Endothelial cell of umbilical vein (primary cell): Measurements from ENCODE around the gene CELSR1. TPM values are rescaled to one million over a fixed set of nuclear protein-coding genes. Genes with fewer than 3 reads are reported as not detected.

Source experiments
- BruUV-seq: library from RNA; stranded (reverse); fragments of 400-500 nt; replicated peaks from 2 replicates; lab custom pipeline; 2021; lab: Mats Ljungman, UMichigan
- CTCF ChIA-PET: fragments of 300-600, 350-600 bp; sonication (Branson Sonifier 250); formaldehyde crosslinking; loops from one replicate; lab custom pipeline; 2021; ENCODE audit warnings: antibody characterized with exemption, inconsistent platforms; lab: Charles Lee
- POLR2A ChIA-PET: fragments of 300-600, 350-600 bp; sonication (Branson Sonifier 250); formaldehyde crosslinking; loops from one replicate; lab custom pipeline; 2021; ENCODE audit warnings: antibody characterized with exemption, inconsistent platforms; lab: Charles Lee
- DNase-seq: peaks from one replicate; pipeline ENCODE4 v3.0.0-alpha.2; 2011; ENCODE audit warnings: low read depth, low spot score
- FAIRE-seq: peaks from 2 replicates; lab custom pipeline; 2011; peaks lifted over from hg19 to GRCh38; lab: Jason Lieb, UNC
- H2AFZ ChIP-seq: 2 replicates; pipeline ENCODE4 v1.6.0; 2012; ENCODE audit warnings: low read depth, low read length, control low read depth, inconsistent platforms
- H3K27ac ChIP-seq: 2 replicates; pipeline ENCODE4 v1.5.1; 2011; ENCODE audit warnings: low read depth, mild to moderate bottlenecking, control low read depth, low read length, moderate library complexity; ENCODE audit not compliant: insufficient read depth
- H3K27me3 ChIP-seq, 2 experiments: 2 replicates each; pipeline versions ENCODE4 v1.6.0 to v1.6.1; 2011; ENCODE audit warnings: low read length in 2 of 2, mixed read lengths in 1 of 2; ENCODE audit not compliant: control insufficient read depth in 2 of 2, insufficient read depth in 2 of 2
- H3K36me3 ChIP-seq, 2 experiments: 2 replicates in 1 of 2; 3 replicates in 1 of 2; pipeline ENCODE4 v1.5.1; 2011; ENCODE audit warnings: low read length in 2 of 2, mild to moderate bottlenecking in 1 of 2, moderate library complexity in 1 of 2; ENCODE audit not compliant: control insufficient read depth in 2 of 2, insufficient read depth in 2 of 2; ENCODE audit errors: extremely low read depth in 1 of 2
- H3K4me1 ChIP-seq: 3 replicates; pipeline ENCODE4 v1.5.1; 2011; ENCODE audit warnings: mild to moderate bottlenecking, low read length; ENCODE audit not compliant: control insufficient read depth, insufficient read depth; ENCODE audit errors: extremely low read depth
- H3K4me2 ChIP-seq: 2 replicates; pipeline ENCODE4 v1.6.1; 2011; ENCODE audit warnings: low read length, control low read depth, mixed read lengths; ENCODE audit not compliant: insufficient read depth
- H3K4me3 ChIP-seq, 3 experiments: fragments of 200-600 bp in 1 of 3; sonication (generic), shearing (Covaris generic) in 1 of 3; replicated peaks in 1 of 3; 2 replicates each; pipeline ENCODE4 v1.5.1; 2011 to 2016; ENCODE audit warnings: control low read depth in 3 of 3, low read length in 3 of 3, mild to moderate bottlenecking in 2 of 3, inconsistent platforms in 1 of 3, low read depth in 1 of 3, moderate library complexity in 1 of 3; ENCODE audit not compliant: insufficient read depth in 1 of 3
- H3K79me2 ChIP-seq: 2 replicates; pipeline ENCODE4 v1.6.0; 2012; ENCODE audit warnings: low read length, inconsistent platforms; ENCODE audit not compliant: control insufficient read depth, insufficient read depth
- H3K9ac ChIP-seq: replicated peaks from 2 replicates; pipeline ENCODE3; 2011; ENCODE audit warnings: low read length, control low read depth; ENCODE audit not compliant: insufficient read depth; ENCODE audit errors: extremely low read depth
- H3K9me1 ChIP-seq: replicated peaks from 3 replicates; pipeline ENCODE4 v1.6.0; 2011; ENCODE audit warnings: mild to moderate bottlenecking, low read length; ENCODE audit not compliant: control insufficient read depth, insufficient read depth; ENCODE audit errors: extremely low read depth
- H3K9me3 ChIP-seq: replicated peaks from 2 replicates; pipeline ENCODE4 v1.5.1; 2012; ENCODE audit warnings: low read length, inconsistent platforms; ENCODE audit not compliant: control insufficient read depth, insufficient read depth
- H4K20me1 ChIP-seq: replicated peaks from 2 replicates; pipeline ENCODE3; 2011; ENCODE audit warnings: mild to moderate bottlenecking, low read length; ENCODE audit not compliant: control insufficient read depth, insufficient read depth; ENCODE audit errors: extremely low read depth
- EZH2 ChIP-seq: IDR thresholded peaks from 2 replicates; pipeline ENCODE4 v1.6.1; 2012; ENCODE audit warnings: borderline replicate concordance, low read depth, mild to moderate bottlenecking, moderate library complexity, low read length, inconsistent platforms; ENCODE audit not compliant: severe bottlenecking
- FOS ChIP-seq: IDR thresholded peaks from 2 replicates; pipeline ENCODE4 v1.6.1; 2011; ENCODE audit warnings: mild to moderate bottlenecking, low read length, moderate library complexity, borderline replicate concordance; ENCODE audit not compliant: insufficient read depth
- GATA2 ChIP-seq: IDR thresholded peaks from 2 replicates; pipeline ENCODE4 v1.7.0; 2011; ENCODE audit warnings: low read depth, mild to moderate bottlenecking, moderate library complexity, mixed read lengths, low read length; ENCODE audit not compliant: insufficient read length, insufficient read depth
- JUN ChIP-seq: IDR thresholded peaks from 2 replicates; pipeline ENCODE4 v1.6.1; 2011; ENCODE audit warnings: borderline replicate concordance, low read depth; ENCODE audit not compliant: insufficient read length, insufficient read depth
- MYC ChIP-seq: IDR thresholded peaks from one replicate; pipeline ENCODE4 v1.6.1; 2011; ENCODE audit warnings: mild to moderate bottlenecking, low read depth, low read length
- POLR2A ChIP-seq: IDR thresholded peaks from 2 replicates; pipeline ENCODE4 v1.6.1; 2012; ENCODE audit warnings: low read depth, mild to moderate bottlenecking, control low read depth, low read length
- POLR2AphosphoS5 ChIP-seq: IDR thresholded peaks from 2 replicates; pipeline ENCODE4 v1.6.1; 2012; ENCODE audit warnings: low read depth, mild to moderate bottlenecking, control low read depth, low read length, moderate library complexity; ENCODE audit not compliant: insufficient read depth
- dilution Hi-C: fragments of 300-500 bp; cut with MboI; formaldehyde crosslinking; loops from one replicate; pipeline ENCODE4 v1.15.0; 2019; ENCODE audit warnings: low sequenced_read_pairs; ENCODE audit not compliant: extremely low pct_ligation_motif_present
- intact Hi-C: fragments of 100-400 bp; cut with micrococcal nuclease; formaldehyde crosslinking; loops from one replicate; pipeline ENCODE4 v1.10.0; 2022
- polyA plus RNA-seq, 4 experiments: library from polyadenylated mRNA; depleted of rRNA in 3 of 4; stranded (reverse) in 3 of 4; unstranded in 1 of 4; fragments of >200 nt; gene quantifications; 2 replicates each; pipeline versions ENCODE4 v1.2.1 to v1.2.3, GENCODE V29; 2011 to 2012; ENCODE audit warnings: missing spikeins in 1 of 4
- total RNA-seq: library from RNA; stranded (reverse); gene quantifications from 2 replicates; pipeline ENCODE4 v1.2.3, GENCODE V29; 2021
- TF ChIP-seq, protein P1 (sequence below), 2 donors: IDR thresholded peaks; 1 replicate in 1 of 2; 2 replicates in 1 of 2; pipeline ENCODE4 v1.5.1; 2011; ENCODE audit warnings: low read length in 2 of 2, mild to moderate bottlenecking in 2 of 2, moderate library complexity in 2 of 2, control low read depth in 1 of 2, inconsistent platforms in 1 of 2, low read depth in 1 of 2; ENCODE audit not compliant: insufficient read depth in 1 of 2; ENCODE audit errors: extremely low read depth in 1 of 2
- TF ChIP-seq, protein P2 (sequence below): IDR thresholded peaks from 2 replicates; pipeline ENCODE4 v1.6.1; 2011; ENCODE audit not compliant: insufficient read depth, insufficient read length

CELSR1 gene
- total and polyA plus RNA-seq, 2 donors (not counting 3 experiments of a cell fraction or from before 2014, with no cell fraction given), result 3.7 to 5.4 TPM

DNA sequence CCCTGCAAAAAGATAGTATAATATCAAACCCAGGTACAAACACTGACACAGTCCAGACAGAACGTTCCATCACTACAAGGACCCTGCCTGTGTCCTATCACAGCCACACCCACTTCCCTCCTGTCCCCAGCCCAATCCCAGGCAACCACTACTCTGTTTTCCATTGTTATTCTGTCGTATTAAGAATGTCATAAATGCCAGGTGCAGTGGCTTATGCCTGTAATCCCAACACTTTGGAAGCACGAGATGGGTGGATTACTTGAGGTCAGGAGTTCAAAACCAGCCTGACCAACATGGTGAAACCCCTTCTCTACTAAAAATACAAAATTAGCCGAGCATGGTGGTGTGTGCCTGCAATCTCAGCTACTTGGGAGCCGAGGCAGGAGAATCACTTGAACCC, 112.9 kb downstream of the CELSR1 start:
- Histone ChIP-seq H3K27ac (no peak overlapping the region), H3K27me3 (no peaks in the 10 kb centered on the region), H3K36me3 (no peaks in the 10 kb centered on the region), H3K9me3 (no peaks in the 10 kb centered on the region), H3K79me2 (no peaks in the 10 kb centered on the region), H3K9ac (no peak overlapping the region), H3K4me3 (no peak overlapping the region), H3K4me1 (no peaks in the 10 kb centered on the region), H3K9me1 (no peaks in the 10 kb centered on the region), H3K4me2 (no peak overlapping the region), H4K20me1 (no peaks in the 10 kb centered on the region), H2AFZ (no peak overlapping the region)
- intact Hi-C loops (no loop called here), dilution Hi-C loops (no loop called here)
- DNase-seq (no peak), FAIRE-seq (no peak)
- BruUV-seq, result no TSS peak
- ChIA-PET CTCF (no interaction called here), POLR2A (no interaction called here)
- TF ChIP-seq POLR2A, result no peak
- TF ChIP-seq, protein P1, sequence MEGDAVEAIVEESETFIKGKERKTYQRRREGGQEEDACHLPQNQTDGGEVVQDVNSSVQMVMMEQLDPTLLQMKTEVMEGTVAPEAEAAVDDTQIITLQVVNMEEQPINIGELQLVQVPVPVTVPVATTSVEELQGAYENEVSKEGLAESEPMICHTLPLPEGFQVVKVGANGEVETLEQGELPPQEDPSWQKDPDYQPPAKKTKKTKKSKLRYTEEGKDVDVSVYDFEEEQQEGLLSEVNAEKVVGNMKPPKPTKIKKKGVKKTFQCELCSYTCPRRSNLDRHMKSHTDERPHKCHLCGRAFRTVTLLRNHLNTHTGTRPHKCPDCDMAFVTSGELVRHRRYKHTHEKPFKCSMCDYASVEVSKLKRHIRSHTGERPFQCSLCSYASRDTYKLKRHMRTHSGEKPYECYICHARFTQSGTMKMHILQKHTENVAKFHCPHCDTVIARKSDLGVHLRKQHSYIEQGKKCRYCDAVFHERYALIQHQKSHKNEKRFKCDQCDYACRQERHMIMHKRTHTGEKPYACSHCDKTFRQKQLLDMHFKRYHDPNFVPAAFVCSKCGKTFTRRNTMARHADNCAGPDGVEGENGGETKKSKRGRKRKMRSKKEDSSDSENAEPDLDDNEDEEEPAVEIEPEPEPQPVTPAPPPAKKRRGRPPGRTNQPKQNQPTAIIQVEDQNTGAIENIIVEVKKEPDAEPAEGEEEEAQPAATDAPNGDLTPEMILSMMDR (IDR thresholded peaks at IDR 0.05; ENCODE audit: extremely low read depth in 1 of 2, insufficient read depth in 1 of 2, low read depth in 1 of 2, low read length in 2 of 2), result no peak
- TF ChIP-seq MYC, result no peak
- no peak for TF ChIP-seq FOS
- no peak for TF ChIP-seq EZH2
- no peak for TF ChIP-seq POLR2AphosphoS5
- TF ChIP-seq, protein P2, sequence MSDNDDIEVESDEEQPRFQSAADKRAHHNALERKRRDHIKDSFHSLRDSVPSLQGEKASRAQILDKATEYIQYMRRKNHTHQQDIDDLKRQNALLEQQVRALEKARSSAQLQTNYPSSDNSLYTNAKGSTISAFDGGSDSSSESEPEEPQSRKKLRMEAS, result no peak
- no peak for TF ChIP-seq GATA2
- no peak for TF ChIP-seq JUN
